DMS53 treated with DMSO at 0.1 percent for 48 hours (cell line): ENCODE data around the gene GTF2H3.

Experiments used
- DNase-seq: peaks from one replicate; lab custom pipeline; 2025; ENCODE audit not compliant: unreplicated experiment; lab: John Stamatoyannopoulos, UW

The GTF2H3 gene

DNA sequence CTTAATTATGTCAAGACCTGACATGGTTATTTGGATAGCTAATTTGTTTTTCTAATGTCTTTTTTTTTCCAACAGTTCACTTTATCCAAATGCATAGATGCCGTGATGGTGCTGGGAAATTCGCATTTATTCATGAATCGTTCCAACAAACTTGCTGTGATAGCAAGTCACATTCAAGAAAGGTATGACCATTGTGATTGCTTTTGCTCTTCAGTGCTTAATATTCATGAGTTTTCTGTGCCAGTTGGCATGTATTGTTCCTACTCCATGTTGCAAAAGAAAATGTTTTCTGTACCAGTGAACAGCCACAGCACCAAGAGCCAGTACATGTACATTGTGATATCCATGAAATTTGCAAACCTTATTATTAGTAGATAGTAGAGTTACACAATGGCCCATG, 11.8 kb downstream of the GTF2H3 start:
- no peak for DNase-seq

DNA sequence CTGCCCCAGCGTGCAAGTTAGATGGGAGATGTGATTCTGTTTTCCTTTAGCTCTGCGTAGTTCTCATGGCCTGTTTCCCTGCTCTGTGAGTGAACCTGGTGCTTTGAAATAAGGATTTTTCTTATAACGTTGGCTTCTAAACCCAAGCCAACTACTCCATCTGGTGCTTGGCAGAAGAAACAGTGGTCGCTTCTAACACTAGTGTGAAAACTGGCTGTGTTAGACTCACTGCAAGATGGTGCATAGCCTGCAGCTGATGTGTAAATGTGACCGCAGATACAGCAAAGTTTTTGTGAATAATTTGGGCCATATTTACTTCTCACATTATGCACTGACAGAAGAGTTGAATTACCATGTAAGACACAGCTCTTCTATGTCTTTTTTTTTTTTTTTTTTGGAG, 12.2 kb downstream of the GTF2H3 start:
- no peak for DNase-seq

DNA sequence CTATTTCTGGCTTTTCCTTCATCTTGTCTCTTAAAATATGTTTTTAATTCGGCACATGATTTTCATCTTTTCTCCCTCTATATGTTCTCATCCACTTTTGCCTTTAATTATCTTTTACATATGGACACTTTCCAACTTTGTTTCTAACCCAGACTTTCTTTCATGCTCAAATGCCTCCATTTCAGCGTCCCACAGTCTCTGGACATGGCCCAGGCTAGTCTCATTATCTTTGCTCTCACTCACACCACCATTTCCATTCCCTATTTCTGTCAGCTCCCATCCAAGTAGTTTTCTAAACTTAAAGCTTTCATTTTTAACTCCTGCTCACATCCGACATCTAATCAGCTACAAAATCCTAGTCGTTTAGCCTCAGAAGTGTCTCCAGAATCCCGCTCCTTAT, 14.8 kb downstream of the GTF2H3 start:
- no peak for DNase-seq

DNA sequence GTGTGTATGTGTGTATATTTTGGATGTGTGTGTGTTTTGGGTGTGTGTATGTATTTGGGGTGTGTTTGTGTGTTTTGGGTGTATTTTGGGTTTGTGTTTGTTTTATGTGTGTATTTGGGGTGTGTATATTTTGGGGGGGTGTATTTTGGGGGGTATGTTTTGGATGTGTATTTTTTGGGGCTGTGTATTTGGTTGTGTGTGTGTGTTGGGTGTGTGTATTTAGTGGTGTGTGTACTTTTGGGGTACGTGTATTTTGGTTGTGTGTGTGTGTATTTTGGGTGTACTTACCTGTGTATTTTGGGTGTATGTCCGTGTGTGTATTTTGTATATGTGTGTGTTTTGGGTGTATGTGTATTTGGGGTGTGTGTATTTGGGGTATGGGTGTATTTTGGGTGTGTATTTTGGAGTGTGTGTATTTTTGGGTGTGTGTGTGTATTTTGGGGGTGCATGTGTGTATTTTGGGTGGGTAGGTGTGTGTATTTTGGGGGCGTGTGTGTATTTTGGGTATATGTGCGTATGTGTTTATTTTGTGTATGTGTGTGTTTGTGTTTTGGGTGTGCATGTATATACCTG, 20.6 kb downstream of the GTF2H3 start:
- DNase-seq = no peak

DNA sequence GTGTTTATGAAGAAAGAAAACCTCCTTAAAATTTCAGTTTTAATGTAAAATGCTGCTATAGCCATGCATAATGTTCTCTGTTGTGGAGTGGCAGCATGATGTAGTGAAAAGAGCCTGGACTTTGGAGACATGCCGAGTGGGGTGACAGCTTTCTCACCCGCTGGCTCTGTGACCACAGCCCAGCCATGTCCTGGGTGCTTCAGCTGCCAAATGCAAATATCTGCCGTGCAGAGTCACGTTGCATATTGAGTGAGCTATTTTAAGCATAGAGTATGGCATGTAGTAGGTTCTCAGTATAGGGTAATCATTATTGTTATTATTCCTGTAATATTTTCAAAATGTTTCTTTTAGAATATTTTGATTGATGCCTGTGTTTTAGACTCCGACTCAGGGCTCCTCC, 21.8 kb downstream of the GTF2H3 start:
- DNase-seq = no peak

DNA sequence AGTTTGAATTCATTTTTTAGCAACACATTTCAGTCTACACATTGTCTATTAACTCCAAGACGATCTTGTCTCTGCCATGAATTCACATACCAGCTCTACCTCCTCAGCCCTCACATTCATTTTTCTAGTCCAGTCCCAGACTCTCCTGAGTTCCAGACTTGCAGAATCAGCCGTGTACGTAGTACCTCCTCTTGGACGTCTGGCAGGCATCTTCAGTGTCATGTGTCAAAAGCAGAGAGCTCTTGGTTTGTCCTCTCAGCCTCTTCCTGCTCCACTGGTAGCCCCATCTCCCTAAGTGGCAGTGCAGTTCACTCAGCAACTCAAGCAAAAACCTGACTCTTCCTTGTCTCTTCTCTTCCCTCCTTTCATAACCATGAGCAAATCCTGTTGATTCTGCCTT, 22.8 kb downstream of the GTF2H3 start:
- no peak for DNase-seq

DNA sequence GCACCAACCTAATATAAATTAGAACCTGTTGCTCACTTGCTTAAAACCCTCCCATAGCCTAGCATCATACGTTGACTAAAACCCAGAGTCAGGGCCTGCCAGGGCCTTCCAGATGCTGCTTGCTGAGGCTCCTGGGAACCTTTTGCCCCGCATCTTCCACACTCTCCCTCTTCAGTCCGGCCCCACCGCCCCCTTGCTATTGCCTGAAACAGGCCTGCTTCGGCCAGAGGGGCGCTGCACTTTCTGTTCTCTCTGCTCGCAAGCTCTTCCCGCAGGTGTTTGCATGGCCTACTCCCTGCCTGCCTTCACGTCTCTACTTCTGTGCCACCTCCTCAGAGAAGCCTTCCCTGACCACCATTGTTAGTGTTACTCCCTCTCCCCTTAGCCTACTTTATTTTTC, 23.6 kb downstream of the GTF2H3 start:
- DNase-seq = no peak

DNA sequence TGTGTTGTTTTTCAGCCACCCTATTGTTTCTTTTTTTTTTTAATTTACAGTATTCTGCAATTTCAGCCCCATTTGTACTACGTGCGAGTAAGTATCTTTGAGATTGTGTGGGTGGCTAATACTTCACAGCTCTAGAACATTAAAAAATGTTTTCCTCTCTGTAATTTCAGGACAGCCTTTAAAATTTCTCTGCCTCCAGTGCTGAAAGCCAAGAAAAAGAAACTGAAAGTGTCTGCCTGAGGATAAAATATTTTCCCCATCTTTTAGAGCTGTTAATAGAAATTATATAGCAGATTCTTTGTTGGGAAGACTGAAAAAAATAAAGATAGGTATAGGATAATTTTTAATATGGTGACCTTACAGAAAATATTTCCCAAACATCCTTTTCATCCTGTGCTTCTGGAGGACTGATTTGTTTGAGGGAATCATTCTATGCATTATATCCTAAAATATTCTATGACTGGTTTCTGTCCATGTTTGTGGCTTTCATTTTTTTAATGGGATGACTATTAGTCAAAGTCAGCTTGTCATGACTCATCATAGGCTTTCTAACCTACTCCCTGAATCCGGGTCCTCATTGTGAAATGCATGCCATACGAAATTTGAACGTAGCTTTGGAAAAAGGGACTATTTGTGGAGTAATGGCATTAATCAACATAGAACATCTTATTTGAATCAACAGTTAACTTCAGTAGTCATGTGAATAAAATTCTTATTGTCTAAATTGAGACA, 26.5 kb downstream of the GTF2H3 start:
- no peak for DNase-seq

DNA sequence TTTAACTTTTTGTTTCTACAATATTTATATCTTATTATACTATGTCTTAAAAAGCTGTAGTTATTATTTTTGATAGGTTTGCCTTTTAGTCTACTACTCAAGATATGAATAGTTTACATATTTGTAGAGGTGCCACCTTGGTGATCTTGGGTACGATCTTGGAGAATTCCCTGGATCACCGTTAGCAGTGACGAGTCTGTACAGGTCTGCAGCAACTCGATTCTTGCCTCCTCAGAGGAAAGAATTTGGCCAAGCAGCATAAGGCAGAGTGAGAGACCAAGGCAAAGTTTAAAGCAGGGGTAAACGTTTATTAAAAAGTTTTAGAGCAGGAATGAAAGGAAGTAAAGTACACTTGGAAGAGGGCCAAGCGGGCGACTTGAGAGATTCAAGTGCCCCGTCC, 34.1 kb downstream of the GTF2H3 start:
- no peak for DNase-seq

DNA sequence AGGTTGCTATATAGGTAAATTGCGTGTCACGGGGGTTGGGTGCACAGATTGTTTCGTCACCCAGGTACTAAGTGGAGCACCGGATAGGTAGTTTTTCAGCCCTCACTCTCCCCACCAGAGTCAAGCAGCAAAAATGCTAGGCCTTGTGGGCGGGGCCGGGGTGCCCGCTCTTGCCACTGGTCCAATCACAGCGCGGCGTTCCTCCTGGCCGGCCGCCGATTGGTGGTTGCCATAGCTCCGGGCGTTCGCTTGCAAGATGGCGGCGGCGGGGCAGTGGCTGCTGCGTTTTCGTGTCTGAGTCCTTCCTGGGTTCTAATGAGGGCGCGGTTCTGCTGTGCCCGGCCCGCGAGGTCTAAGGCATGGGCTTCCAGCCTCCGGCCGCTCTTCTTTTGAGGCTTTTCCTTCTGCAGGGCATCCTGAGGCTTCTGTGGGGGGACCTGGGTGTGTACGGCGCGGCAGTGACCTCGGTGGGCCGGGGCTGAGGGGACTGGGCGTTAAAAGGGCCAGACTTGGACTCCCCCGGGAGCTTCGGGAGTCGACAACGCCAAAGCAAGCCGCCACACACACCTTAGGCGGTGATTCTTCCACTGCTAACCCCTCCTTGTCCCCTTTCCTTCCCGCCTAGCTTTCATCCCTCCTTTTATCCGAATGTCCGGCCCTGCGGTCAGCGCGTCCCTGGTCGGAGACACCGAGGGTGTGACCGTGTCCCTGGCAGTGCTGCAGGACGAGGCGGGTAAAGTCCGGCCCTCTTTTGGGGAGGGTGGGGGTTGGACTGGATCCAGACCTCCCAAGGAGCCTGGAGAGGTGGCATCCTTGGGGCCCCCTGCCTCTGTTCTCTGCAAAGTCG, 37.5 kb downstream of the GTF2H3 start, which contains the start of gene TCTN2:
Gene TCTN2, plus strand, starts transcription at position 232 of the 847 bp plus-strand sequence. Its CDS starts 128 bp downstream, at position 360.
- peak; percentile 88 for DNase-seq

DNA sequence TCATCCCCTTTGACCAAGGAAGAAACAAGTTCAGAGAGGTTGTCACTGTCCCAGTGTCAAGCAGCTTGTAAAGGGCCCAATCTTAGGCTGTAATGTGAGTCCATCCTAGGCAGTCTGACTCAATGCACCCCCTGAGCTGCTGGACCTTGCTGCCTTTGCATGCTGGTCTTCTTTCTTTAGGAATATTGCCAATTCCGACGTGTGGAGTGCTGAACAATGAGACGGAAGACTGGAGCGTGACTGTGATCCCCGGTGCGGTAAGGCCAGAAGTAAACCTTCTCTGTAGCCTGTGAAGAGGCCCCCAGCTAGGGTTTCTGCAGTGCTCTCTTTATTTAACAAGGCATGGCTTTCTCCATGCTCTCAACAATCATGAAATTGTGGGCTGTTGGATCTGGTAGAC, 38.2 kb downstream of the GTF2H3 start:
- DNase-seq = no peak

DNA sequence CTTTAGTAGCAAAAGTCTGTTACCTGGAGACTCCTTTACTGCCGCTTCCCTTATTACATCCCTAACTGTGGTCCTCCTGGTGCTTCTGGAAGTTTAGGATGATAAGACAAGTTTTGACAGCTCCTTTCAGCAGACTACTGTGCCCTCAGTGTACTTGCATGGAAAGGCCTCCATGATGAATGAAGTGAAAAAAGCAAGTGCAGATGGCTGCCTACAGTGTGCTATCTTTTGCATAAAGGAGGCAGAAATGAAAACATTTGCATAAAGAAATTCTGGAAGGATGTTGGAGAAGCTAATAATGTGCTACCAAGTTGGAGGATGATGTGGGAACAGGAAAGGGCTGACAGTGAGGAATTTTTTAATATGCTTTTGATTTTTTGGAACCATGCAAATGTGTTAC, 41.8 kb downstream of the GTF2H3 start:
- no peak for DNase-seq

DNA sequence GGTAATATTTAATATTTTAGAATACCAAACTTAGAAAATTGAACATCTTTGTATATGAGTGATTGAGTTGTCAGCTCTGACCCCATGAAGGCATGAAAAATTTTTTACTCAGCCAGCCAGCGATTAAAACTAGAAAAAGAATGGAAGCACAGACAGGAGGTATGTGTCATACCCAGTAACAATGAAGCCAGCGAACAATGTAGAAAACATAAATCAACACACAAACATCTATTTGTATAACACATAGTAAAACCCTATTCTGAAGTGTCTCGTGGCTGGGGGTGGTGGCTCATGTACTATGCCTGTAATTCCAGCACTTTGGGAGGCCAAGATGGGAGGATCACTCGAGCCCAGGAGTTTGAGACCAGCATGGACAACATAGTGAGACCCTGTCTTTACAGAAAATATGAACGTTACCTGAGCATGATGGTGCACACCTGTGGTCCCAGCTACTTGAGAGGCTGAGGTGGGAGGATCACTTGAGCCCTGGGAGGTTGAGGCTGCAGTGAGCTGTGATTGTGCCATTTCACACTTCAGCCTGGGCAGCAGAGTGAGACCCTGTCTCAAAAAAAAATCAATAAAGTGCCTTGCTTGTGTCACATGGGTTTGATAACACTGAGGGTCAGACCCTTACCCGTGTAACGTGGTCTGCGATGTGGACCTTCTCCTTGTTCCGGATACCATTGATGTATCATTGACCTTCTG, 43.1 kb downstream of the GTF2H3 start:
- DNase-seq = no peak

DNA sequence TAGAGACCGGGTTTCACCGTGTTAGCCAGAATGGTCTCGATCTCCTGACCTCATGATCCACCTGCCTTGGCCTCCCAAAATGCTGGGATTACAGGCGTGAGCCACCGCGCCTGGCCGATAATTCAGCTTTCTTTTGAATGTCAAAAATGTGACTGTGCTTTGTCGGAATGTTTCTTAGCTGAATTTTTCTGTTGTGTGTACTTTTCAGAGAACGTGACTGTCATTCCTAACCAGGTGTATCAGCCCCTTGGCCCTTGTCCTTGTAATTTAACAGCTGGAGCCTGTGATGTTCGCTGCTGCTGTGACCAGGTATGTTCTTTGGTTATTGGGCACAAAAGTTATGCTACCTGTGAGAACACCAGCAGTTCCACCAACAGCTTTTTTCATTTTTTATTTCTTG, 45.4 kb downstream of the GTF2H3 start:
- DNase-seq = no peak

DNA sequence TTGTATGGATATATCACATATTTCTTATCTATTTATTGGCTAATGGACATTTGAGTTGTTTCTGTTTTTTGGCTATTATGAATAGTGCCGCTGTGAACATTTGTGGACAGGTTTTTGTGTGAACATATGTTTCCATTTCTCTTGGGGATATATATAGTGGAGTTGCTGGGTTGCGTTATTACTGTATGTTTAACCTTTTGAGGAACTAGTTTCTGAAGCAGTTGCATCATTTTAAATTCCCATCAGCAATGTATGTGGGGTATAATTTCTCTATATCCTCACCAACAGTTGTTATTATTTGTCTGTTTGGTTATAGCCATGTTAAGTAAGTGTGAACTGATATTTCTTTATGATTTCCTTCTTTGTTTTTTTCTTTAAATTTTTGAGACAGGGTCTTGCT, 48.0 kb downstream of the GTF2H3 start:
- no peak for DNase-seq

DNA sequence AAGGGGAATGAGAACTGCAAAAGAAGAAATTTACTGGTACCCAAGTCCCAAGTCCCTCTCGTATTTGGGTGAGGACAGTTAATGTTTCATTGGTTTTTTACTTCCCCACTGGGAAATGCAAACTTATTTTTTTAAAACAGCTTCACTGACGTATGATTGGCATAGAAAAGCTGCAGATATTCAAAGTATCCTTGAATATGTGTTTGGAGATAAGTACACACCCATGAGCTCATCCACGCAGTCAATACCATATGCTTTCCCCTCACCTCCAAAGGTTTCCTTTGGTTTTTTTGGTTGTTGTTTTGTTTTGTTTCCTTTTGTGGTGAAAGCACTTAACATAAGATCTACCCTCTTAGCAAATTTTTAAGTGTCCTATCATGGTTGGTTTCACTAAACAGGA, 50.3 kb downstream of the GTF2H3 start:
- DNase-seq = no peak

DNA sequence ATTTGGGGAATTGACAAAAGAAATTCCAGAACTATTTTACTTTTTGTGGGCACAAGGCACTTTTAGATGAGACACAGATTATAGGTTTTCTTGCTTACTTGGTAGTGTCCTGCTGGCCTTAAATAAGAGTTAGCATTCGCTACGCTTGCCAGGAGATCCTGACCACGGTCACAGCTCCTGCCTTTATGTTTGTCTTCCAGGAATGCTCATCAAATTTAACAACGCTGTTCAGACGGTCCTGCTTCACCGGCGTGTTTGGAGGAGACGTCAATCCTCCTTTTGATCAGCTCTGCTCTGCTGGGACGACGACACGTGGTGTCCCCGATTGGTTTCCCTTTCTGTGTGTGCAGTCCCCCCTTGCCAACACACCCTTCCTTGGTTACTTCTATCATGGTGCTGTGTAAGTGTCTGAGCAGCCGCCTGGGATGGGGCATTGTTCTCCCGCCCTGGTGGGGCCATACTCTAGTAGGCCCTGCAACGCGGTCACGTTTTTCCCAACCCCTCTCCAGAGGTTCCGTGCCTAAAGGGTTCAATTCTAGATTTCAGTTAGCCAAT, 53.1 kb downstream of the GTF2H3 start:
- no peak for DNase-seq

DNA sequence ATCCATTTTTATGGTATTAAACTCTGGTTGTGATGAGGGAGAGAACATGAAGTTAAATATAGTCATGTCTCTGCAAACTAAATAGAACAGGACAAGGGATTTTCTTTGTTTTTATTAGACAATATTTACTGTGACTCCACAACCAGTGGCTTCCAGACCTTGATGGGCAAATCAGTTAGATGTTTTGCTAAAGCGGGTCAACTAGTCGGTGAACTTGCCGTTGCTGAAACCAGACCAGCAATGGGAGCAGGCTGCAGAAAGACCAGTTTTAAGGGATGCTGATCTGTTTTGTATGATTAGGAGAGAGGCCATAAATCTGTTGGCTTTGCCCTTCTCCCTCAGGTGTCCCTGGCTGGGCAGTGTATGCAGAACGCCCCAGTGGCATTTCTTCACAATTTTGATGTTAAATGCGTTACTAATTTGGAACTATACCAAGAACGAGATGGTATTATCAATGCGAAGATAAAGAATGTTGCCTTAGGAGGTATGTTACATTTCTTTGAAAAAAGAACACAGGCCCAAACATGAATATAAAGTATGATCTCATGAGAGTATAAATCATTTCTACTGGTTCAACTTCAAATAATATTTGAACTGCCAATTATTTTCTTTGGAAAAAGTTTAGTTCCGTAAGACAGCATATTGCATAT, 56.7 kb downstream of the GTF2H3 start:
- DNase-seq = no peak

DNA sequence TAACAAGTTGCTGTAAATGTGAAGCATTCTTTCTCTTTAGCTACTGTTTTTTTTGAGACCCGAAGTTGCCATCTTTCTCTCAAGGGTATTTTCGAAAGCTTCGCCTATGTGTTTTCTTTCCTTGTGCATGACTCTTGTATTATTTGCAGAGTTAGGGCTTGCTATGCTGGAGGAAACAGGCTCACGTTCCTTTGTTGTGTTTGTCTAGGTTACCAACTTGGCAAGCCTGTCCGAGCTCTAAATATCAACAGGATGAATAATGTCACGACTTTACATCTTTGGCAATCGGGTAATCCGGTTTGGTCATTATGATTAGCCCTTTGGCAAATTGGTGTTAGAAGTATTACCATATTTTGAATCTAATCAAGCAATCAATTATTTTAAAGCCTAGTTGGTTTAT, 62.6 kb downstream of the GTF2H3 start:
- DNase-seq = no peak

DNA sequence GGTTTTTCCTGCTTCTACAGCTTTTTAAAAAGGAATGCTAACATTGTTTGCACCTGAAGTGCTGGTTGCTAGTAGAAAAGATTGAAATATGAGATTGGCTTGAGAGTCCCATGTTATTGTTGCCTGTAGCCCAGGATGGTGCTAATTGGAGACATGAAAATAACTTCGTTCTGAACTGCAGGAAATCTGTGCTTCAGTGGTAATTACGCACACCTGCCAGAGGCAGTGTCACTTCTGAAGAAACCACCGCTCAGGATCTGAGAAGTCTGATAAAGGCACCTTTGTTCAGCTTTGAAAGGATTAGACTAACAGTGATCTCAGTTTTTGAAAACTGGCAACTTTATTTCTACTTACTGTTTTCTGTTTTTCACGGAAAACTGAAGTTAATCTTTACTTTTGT, 63.0 kb downstream of the GTF2H3 start:
- no peak for DNase-seq

DNA sequence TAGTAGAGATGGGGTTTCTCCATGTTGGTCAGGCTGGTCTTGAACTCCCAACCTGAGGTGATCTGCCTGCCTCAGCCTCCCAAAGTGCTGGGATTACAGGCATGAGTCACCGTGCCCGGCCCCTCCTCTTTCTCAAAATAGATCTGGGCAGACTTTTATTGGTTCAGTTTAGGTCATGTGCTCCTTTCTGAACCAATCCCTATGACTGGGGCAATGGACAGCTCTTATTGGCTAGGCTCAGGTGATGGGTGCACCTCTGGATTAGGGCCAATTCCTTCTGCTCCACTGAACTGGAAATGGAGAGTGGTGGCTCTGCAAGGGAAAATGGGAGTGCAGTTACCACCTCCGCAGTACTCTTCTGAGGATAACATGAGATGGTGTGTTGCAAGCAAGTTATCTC, 72.3 kb downstream of the GTF2H3 start:
- DNase-seq = no peak
